Testis (tissue), 5 donors: ENCODE results near the gene DONSON. TPM values are rescaled to one million over a fixed set of nuclear protein-coding genes. Genes with fewer than 3 reads are reported as not detected.
"Not testable (repeated sequence)": the region's sequence is repeated elsewhere in the genome, so short reads cannot be mapped to it uniquely, and the experiment has no call there.

ENCODE experiments used
- DNase-seq: peaks from one replicate; pipeline ENCODE4 v3.0.0-alpha.2; 2019
- H3K27ac ChIP-seq, 2 donors: fragments of 200-600 bp; sonication (generic); one replicate each; pipeline ENCODE4 v1.5.1; 2019
- H3K27me3 ChIP-seq: fragments of 200-600 bp; sonication (generic); one replicate; pipeline ENCODE4 v1.5.1; 2019
- H3K36me3 ChIP-seq: fragments of 200-600 bp; sonication (generic); one replicate; pipeline ENCODE4 v1.5.1; 2017; ENCODE audit warnings: low read depth; ENCODE audit errors: missing control alignments
- H3K4me1 ChIP-seq: fragments of 200-600 bp; sonication (generic); one replicate; pipeline ENCODE4 v1.5.1; 2019
- H3K4me3 ChIP-seq, 2 donors: fragments of 200-600 bp; sonication (generic); one replicate each; pipeline ENCODE4 v1.5.1; 2017 to 2019
- H3K9me3 ChIP-seq: fragments of 200-600 bp; sonication (generic); one replicate; pipeline ENCODE4 v1.5.1; 2017
- CTCF ChIP-seq, 3 experiments: fragments of 450-650 bp in 2 of 3; fragments of 200-600 bp in 1 of 3; sonication (generic) in 1 of 3; IDR thresholded peaks; one replicate each; pipeline ENCODE4 v1.5.1; 2016 to 2019; ENCODE audit warnings: antibody characterized with exemption in 3 of 3, mild to moderate bottlenecking in 2 of 3, moderate library complexity in 1 of 3
- POLR2A ChIP-seq: fragments of 450-650 bp; IDR thresholded peaks from one replicate; pipeline ENCODE4 v1.6.1; 2017; ENCODE audit warnings: antibody characterized with exemption, mild to moderate bottlenecking, moderate library complexity
- WGBS, 2 donors: methylation state at CpG; one replicate each; pipeline ENCODE4 v1.1.5; 2018; 5-methylcytosine and 5-hydroxymethylcytosine counted together
- intact Hi-C: fragments of 100-400 bp; cut with DNase I; formaldehyde crosslinking; loops from one replicate; pipeline ENCODE4 v1.15.1; 2023; ENCODE audit warnings: low total_unique reads
- long read RNA-seq, 2 donors: transcript quantifications; one replicate each; lab custom pipeline, GENCODE V29; 2026
- polyA plus RNA-seq: library from polyadenylated mRNA; stranded (reverse); fragments of 350-450 nt; fragmentation: Illumina TruSeq; extraction: RNeasy Lipid Tissue Mini Kit (QIAGEN cat#74804); gene quantifications from one replicate; pipeline ENCODE4 v1.2.3, GENCODE V29; 2014; ENCODE audit warnings: low read depth, low replicate concordance; ENCODE audit not compliant: insufficient read depth
- total RNA-seq, 2 donors: library from RNA; depleted of rRNA; stranded (reverse); fragments of >200 nt; gene quantifications; one replicate each; pipeline ENCODE4 v1.2.3, GENCODE V29; 2016

DONSON gene
- total RNA-seq (10 to 100 TPM; 34.4 to 66.1 TPM), polyA plus RNA-seq (46.9 TPM)
- long read RNA-seq, donor 1, partial matches to known transcripts, result 0 of 3 reads
- long read RNA-seq, donor 1, other reads (novel, unspliced or antisense), result 0 of 3 reads
- long read RNA-seq, donor 2, transcript DONSON-201 (10 exons, 2,170 nt), result major isoform, 6 of 6 reads
- long read RNA-seq, donor 2, partial matches to known transcripts, result 0 of 6 reads
- long read RNA-seq, donor 2, other reads (novel, unspliced or antisense), result 0 of 6 reads

GRCh38 chr21:33588485-33589335 lies at the start of gene DONSON:
DONSON (minus strand) TSS chr21:33588684; CDS start chr21:33588641, 43 bp downstream.
- Histone ChIP-seq H3K27ac (peak within 1 kb of the TSS; percentile 59 to 87), H3K4me1 (peaks cover 4% of the 10 kb centered on the region), H3K4me3 (peak within 1 kb of the TSS; percentile 63 to 82), H3K27me3 (no peaks in the 10 kb centered on the region), H3K36me3 (no peaks in the 10 kb centered on the region), H3K9me3 (no peaks in the 10 kb centered on the region)
- peak; percentile 84 for DNase-seq
- TF ChIP-seq POLR2A, result no peak
- intact Hi-C loops, result no loop called here
- WGBS, 2 donors, result 0 to 1% methylated on average over 23 to 56 of the region's 78 CpGs

GRCh38 chr21:33634254-33634653 lies 45.8 kb upstream of the DONSON start:
- TF ChIP-seq POLR2A (no peak), CTCF (IDR thresholded peaks at IDR 0.05) (no peak)
- Histone ChIP-seq H3K27ac (no peak overlapping the region), H3K27me3 (no peaks in the 10 kb centered on the region), H3K4me1 (no peaks in the 10 kb centered on the region), H3K36me3 (no peaks in the 10 kb centered on the region), H3K9me3 (no peaks in the 10 kb centered on the region), H3K4me3 (no peak overlapping the region)
- intact Hi-C loops, result no loop called here
- no peak for DNase-seq
- 96 to 98% methylated on average over 2 of the region's 2 CpGs for WGBS, 2 donors

- H3K27ac ChIP-seq, H3K4me1 ChIP-seq, H3K36me3 ChIP-seq, intact Hi-C loops, H3K4me3 ChIP-seq, H3K27me3 ChIP-seq, H3K9me3 ChIP-seq, DNase-seq: not testable (repeated sequence)
- 91 to 92% methylated on average over 7 of the region's 7 CpGs for WGBS, 2 donors
Observed at GRCh38 chr21:33626151-33626550, 37.7 kb upstream of the DONSON start.

GRCh38 chr21:33622253-33622652 lies 33.8 kb upstream of the DONSON start:
- no peak for TF ChIP-seq POLR2A
- no peak for TF ChIP-seq CTCF (IDR thresholded peaks at IDR 0.05)
- H3K36me3 ChIP-seq, result no peaks in the 10 kb centered on the region
- no peak overlapping the region for H3K4me3 ChIP-seq
- DNase-seq, result no peak
- H3K27me3 ChIP-seq, result no peaks in the 10 kb centered on the region
- no peaks in the 10 kb centered on the region for H3K4me1 ChIP-seq
- no peaks in the 10 kb centered on the region for H3K9me3 ChIP-seq
- intact Hi-C loops, result no loop called here
- H3K27ac ChIP-seq, result no peak overlapping the region

- H3K9me3 ChIP-seq, result no peaks in the 10 kb centered on the region
- H3K4me3 ChIP-seq, result no peak overlapping the region
- no peaks in the 10 kb centered on the region for H3K36me3 ChIP-seq
- whole genome bisulfite sequencing, 2 donors, result 93% methylated on average over 4 of the region's 4 CpGs
- no peaks in the 10 kb centered on the region for H3K27me3 ChIP-seq
- no peak for TF ChIP-seq POLR2A
- no peak for TF ChIP-seq CTCF (IDR thresholded peaks at IDR 0.05)
- intact Hi-C loops, result no loop called here
- no peak for DNase-seq
- H3K27ac ChIP-seq, result no peak overlapping the region
- H3K4me1 ChIP-seq, result no peaks in the 10 kb centered on the region
Observed at GRCh38 chr21:33619726-33620125, 31.2 kb upstream of the DONSON start.
